ENCODE measurements around the gene DES. TPM values are rescaled to one million over a fixed set of nuclear protein-coding genes. Genes with fewer than 3 reads are reported as not detected.

DES gene
- total and polyA plus RNA-seq, 2 donors (not counting 3 experiments of a cell fraction or from before 2014, with no cell fraction given), result not detected

- H3K9me1 ChIP-seq (replicated peaks; ENCODE audit: control insufficient read depth, extremely low read depth, insufficient read depth, low read length), result no peaks in the 10 kb centered on the region
- H3K9me3 ChIP-seq (replicated peaks; ENCODE audit: control insufficient read depth, insufficient read depth, low read length), result no peaks in the 10 kb centered on the region
- H3K27me3 ChIP-seq (ENCODE audit: control insufficient read depth in 2 of 2, insufficient read depth in 2 of 2, low read length in 2 of 2), result peaks cover 18 to 31% of the 10 kb centered on the region in 2 experiments
- H3K79me2 ChIP-seq (ENCODE audit: control insufficient read depth, insufficient read depth, low read length), result no peaks in the 10 kb centered on the region
- ChIA-PET POLR2A (no interaction called here), CTCF (interaction anchor here (1.5 to 5.7 kb wide), 3 partner anchors 18 to 88 kb away, joined by 5 to 30 read pairs (median 12); no protein-coding TSS in a partner anchor)
- peak overlapping the region in 1 of 3 experiments; percentile 41 for H3K4me3 ChIP-seq (replicated peaks in 1 of 3; ENCODE audit: insufficient read depth in 1 of 3, low read depth in 1 of 3, low read length in 3 of 3)
- dilution Hi-C loops (cut with MboI; ENCODE audit: extremely low pct_ligation_motif_present, low sequenced_read_pairs) (no loop called here), intact Hi-C loops (cut with micrococcal nuclease) (no loop called here)
- no peak overlapping the region for H2AFZ ChIP-seq (ENCODE audit: low read depth, low read length)
- TF ChIP-seq GATA2 (IDR thresholded peaks at IDR 0.05; ENCODE audit: insufficient read depth, insufficient read length, low read depth, low read length), result no peak
- TF ChIP-seq EZH2 (IDR thresholded peaks at IDR 0.05; ENCODE audit: borderline replicate concordance, low read depth, low read length, severe bottlenecking), result peak; percentile 88
- DNase-seq (ENCODE audit: low read depth, low spot score), result no peak
- H3K36me3 ChIP-seq (ENCODE audit: control insufficient read depth in 2 of 2, extremely low read depth in 1 of 2, insufficient read depth in 2 of 2, low read length in 2 of 2), result no peaks in the 10 kb centered on the region
- BruUV-seq (replicated peaks), result no TSS peak
- no peak overlapping the region for H3K9ac ChIP-seq (replicated peaks; ENCODE audit: extremely low read depth, insufficient read depth, low read length)
- H4K20me1 ChIP-seq (replicated peaks; ENCODE audit: control insufficient read depth, extremely low read depth, insufficient read depth, low read length), result no peaks in the 10 kb centered on the region
- no peak overlapping the region for H3K4me2 ChIP-seq (ENCODE audit: insufficient read depth, low read length)
- H3K4me1 ChIP-seq (ENCODE audit: control insufficient read depth, extremely low read depth, insufficient read depth, low read length), result peaks cover 4% of the 10 kb centered on the region
- H3K27ac ChIP-seq (ENCODE audit: insufficient read depth, low read depth, low read length), result no peak overlapping the region
- FAIRE-seq, result no peak
Measured at GRCh38 chr2:219441451-219442255, 23.5 kb downstream of the DES start.

- peaks cover 4% of the 10 kb centered on the region for H3K4me1 ChIP-seq (ENCODE audit: control insufficient read depth, extremely low read depth, insufficient read depth, low read length)
- H3K79me2 ChIP-seq (ENCODE audit: control insufficient read depth, insufficient read depth, low read length), result no peaks in the 10 kb centered on the region
- dilution Hi-C loops (cut with MboI; ENCODE audit: extremely low pct_ligation_motif_present, low sequenced_read_pairs) (no loop called here), intact Hi-C loops (cut with micrococcal nuclease) (no loop called here)
- H3K9me3 ChIP-seq (replicated peaks; ENCODE audit: control insufficient read depth, insufficient read depth, low read length), result no peaks in the 10 kb centered on the region
- BruUV-seq (replicated peaks), result no TSS peak
- no peaks in the 10 kb centered on the region for H4K20me1 ChIP-seq (replicated peaks; ENCODE audit: control insufficient read depth, extremely low read depth, insufficient read depth, low read length)
- ChIA-PET CTCF (interaction anchor here (0.8 to 2.5 kb wide), 3 partner anchors 17 to 87 kb away, joined by 3 to 12 read pairs (median 5); no protein-coding TSS in a partner anchor), POLR2A (no interaction called here)
- no peak overlapping the region for H3K4me2 ChIP-seq (ENCODE audit: insufficient read depth, low read length)
- no peak overlapping the region for H3K9ac ChIP-seq (replicated peaks; ENCODE audit: extremely low read depth, insufficient read depth, low read length)
- TF ChIP-seq EZH2 (IDR thresholded peaks at IDR 0.05; ENCODE audit: borderline replicate concordance, low read depth, low read length, severe bottlenecking), result peak; percentile 74
- TF ChIP-seq GATA2 (IDR thresholded peaks at IDR 0.05; ENCODE audit: insufficient read depth, insufficient read length, low read depth, low read length), result no peak
- H3K27ac ChIP-seq (ENCODE audit: insufficient read depth, low read depth, low read length), result no peak overlapping the region
- peak overlapping the region in 1 of 3 experiments; percentile 41 for H3K4me3 ChIP-seq (replicated peaks in 1 of 3; ENCODE audit: insufficient read depth in 1 of 3, low read depth in 1 of 3, low read length in 3 of 3)
- H3K27me3 ChIP-seq (ENCODE audit: control insufficient read depth in 2 of 2, insufficient read depth in 2 of 2, low read length in 2 of 2), result peaks cover 18 to 31% of the 10 kb centered on the region in 2 experiments
- DNase-seq (ENCODE audit: low read depth, low spot score) (no peak), FAIRE-seq (no peak)
- H2AFZ ChIP-seq (ENCODE audit: low read depth, low read length), result no peak overlapping the region
- no peaks in the 10 kb centered on the region for H3K9me1 ChIP-seq (replicated peaks; ENCODE audit: control insufficient read depth, extremely low read depth, insufficient read depth, low read length)
- no peaks in the 10 kb centered on the region for H3K36me3 ChIP-seq (ENCODE audit: control insufficient read depth in 2 of 2, extremely low read depth in 1 of 2, insufficient read depth in 2 of 2, low read length in 2 of 2)
Measured at GRCh38 chr2:219442256-219443015, 24.3 kb downstream of the DES start.
